Measurements from ENCODE around the gene CPTP.

DNA sequence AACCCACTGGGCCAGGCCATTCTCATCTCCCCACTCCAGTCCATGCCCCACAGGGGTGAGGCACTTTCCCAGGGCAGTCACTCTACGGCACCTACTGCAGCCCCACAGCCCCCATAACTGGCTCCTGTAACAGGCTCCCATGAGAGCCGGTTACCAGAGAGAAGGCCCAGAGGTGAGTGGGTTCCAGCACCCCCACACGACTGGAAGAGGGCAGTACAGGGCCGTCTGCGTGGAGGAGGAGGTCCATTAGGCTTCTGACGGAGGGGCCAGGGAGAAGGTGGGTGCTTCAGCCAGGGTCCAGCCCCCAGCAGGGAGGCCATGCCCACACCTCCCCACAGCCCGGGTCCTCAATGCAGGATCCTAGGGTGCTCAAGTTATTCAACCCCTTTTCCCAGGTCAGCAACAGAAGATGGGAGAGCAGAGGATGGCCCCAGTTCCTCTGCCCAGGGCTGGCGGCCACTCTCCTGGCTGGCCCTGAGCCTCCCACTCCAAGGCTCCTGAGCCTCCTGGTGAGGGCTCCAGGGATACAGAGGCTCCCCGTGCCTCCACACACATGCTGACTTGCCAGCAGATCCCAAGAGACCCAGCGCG lies 18.4 kb upstream of the CPTP start:
- TF ChIP-seq POLR2A (IDR thresholded peaks at IDR 0.05) (no peak), EP300 (IDR thresholded peaks at IDR 0.05) (no peak)
- TF ChIP-seq, protein P1, sequence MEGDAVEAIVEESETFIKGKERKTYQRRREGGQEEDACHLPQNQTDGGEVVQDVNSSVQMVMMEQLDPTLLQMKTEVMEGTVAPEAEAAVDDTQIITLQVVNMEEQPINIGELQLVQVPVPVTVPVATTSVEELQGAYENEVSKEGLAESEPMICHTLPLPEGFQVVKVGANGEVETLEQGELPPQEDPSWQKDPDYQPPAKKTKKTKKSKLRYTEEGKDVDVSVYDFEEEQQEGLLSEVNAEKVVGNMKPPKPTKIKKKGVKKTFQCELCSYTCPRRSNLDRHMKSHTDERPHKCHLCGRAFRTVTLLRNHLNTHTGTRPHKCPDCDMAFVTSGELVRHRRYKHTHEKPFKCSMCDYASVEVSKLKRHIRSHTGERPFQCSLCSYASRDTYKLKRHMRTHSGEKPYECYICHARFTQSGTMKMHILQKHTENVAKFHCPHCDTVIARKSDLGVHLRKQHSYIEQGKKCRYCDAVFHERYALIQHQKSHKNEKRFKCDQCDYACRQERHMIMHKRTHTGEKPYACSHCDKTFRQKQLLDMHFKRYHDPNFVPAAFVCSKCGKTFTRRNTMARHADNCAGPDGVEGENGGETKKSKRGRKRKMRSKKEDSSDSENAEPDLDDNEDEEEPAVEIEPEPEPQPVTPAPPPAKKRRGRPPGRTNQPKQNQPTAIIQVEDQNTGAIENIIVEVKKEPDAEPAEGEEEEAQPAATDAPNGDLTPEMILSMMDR (IDR thresholded peaks at IDR 0.05) = no peak

All from tibial nerve (tissue), 4 donors.